Endodermal cell (in vitro differentiated cells): ENCODE data around the gene COL27A1. TPM values are rescaled to one million over a fixed set of nuclear protein-coding genes. Genes with fewer than 3 reads are reported as not detected.

ENCODE experiments used
- DNase-seq: peaks from one replicate; pipeline ENCODE4 v3.0.0-alpha.2; 2017
- H3K27ac ChIP-seq: 2 replicates; pipeline ENCODE4 v1.5.1; 2013; ENCODE audit warnings: mild to moderate bottlenecking, low read depth, low read length, moderate library complexity
- H3K27me3 ChIP-seq: 2 replicates; pipeline ENCODE4 v1.6.1; 2013; ENCODE audit warnings: mild to moderate bottlenecking, low read length, moderate library complexity; ENCODE audit not compliant: insufficient read depth, control insufficient read depth, poor library complexity, severe bottlenecking
- H3K36me3 ChIP-seq: 2 replicates; pipeline ENCODE4 v1.7.0; 2013; ENCODE audit warnings: mild to moderate bottlenecking, low read length, moderate library complexity; ENCODE audit not compliant: control insufficient read depth, insufficient read depth
- H3K4me1 ChIP-seq: one replicate; pipeline ENCODE4 v1.7.0; 2013; ENCODE audit warnings: low read length; ENCODE audit not compliant: control insufficient read depth, insufficient read depth
- H3K4me3 ChIP-seq: 2 replicates; pipeline ENCODE4 v1.5.1; 2013; ENCODE audit warnings: mild to moderate bottlenecking, low read length, moderate library complexity
- H3K9ac ChIP-seq: 2 replicates; pipeline ENCODE4 v1.6.1; 2013; ENCODE audit warnings: mild to moderate bottlenecking, low read length, moderate library complexity; ENCODE audit not compliant: poor library complexity, severe bottlenecking; ENCODE audit errors: extremely low read depth
- H3K9me3 ChIP-seq: 2 replicates; pipeline ENCODE4 v1.6.1; 2013; ENCODE audit warnings: mild to moderate bottlenecking, low read length, moderate library complexity; ENCODE audit not compliant: control insufficient read depth
- H3K27ac Mint-ChIP-seq: 2 replicates; pipeline ENCODE4 v1.8.0; 2020; ENCODE audit warnings: mixed read lengths
- H3K27me3 Mint-ChIP-seq: 2 replicates; pipeline ENCODE4 v1.8.0; 2021; ENCODE audit warnings: mild to moderate bottlenecking, mixed read lengths; ENCODE audit not compliant: insufficient read depth
- H3K36me3 Mint-ChIP-seq: 2 replicates; pipeline ENCODE4 v1.8.0; 2020; ENCODE audit warnings: low read depth, mixed read lengths
- H3K4me1 Mint-ChIP-seq: 2 replicates; pipeline ENCODE4 v1.8.0; 2020; ENCODE audit warnings: mixed read lengths
- H3K4me3 Mint-ChIP-seq: 2 replicates; pipeline ENCODE4 v1.8.0; 2020; ENCODE audit warnings: mild to moderate bottlenecking, moderate library complexity, mixed read lengths
- H3K9me3 Mint-ChIP-seq: 2 replicates; pipeline ENCODE4 v1.8.0; 2020; ENCODE audit warnings: mild to moderate bottlenecking, mixed read lengths
- CTCF ChIP-seq: fragments of 200-600 bp; sonication (generic); conservative IDR thresholded peaks from 2 replicates; pipeline ENCODE4 v1.5.0; 2021; ENCODE audit warnings: antibody characterized with exemption, mild to moderate bottlenecking
- WGBS, 2 experiments: methylation state at CpG; one replicate each; pipeline versions ENCODE4 v1.1.5 to v1.1.7; 2013; ENCODE audit warnings: missing lambda C conversion rate in 2 of 2, mixed read lengths in 1 of 2; ENCODE audit not compliant: insufficient coverage in 1 of 2, insufficient read length in 1 of 2; 5-methylcytosine and 5-hydroxymethylcytosine counted together
- total RNA-seq, 2 donors: library from RNA; stranded (reverse); fragmentation: NEBNext Ultra II Directional in 1 of 2; extraction: Animal tissue kit (Norgen Biotek cat#: 25700) in 1 of 2; gene quantifications; 2 replicates in 1 of 2; 3 replicates in 1 of 2; pipeline ENCODE4 v1.2.1, GENCODE V29; 2021

COL27A1 gene
- total RNA-seq, 2 donors from 2014 or later, result 43.8 to 69.5 TPM

- H3K4me1 ChIP-seq, result no peaks in the 10 kb centered on the region
- H3K27ac ChIP-seq, result no peak overlapping the region
- H3K9me3 ChIP-seq, result no peaks in the 10 kb centered on the region
- no peak for TF ChIP-seq CTCF
- no peak overlapping the region for H3K4me3 ChIP-seq
- H3K9ac ChIP-seq, result no peak overlapping the region
- Mint-ChIP-seq H3K4me3 (no peak overlapping the region), H3K36me3 (peaks cover 17% of the 10 kb centered on the region), H3K4me1 (no peaks in the 10 kb centered on the region), H3K27ac (no peak overlapping the region), H3K27me3 (no peaks in the 10 kb centered on the region), H3K9me3 (no peaks in the 10 kb centered on the region)
- peaks cover 56% of the 10 kb centered on the region for H3K36me3 ChIP-seq
- DNase-seq, result peak; percentile 35
- 91 to 100% methylated on average over 6 to 14 of the region's 14 CpGs for WGBS, 2 experiments
- no peaks in the 10 kb centered on the region for H3K27me3 ChIP-seq
Observed at GRCh38 chr9:114283551-114284111, 128.3 kb downstream of the COL27A1 start.

- Histone ChIP-seq H3K4me3 (no peak overlapping the region), H3K9ac (no peak overlapping the region), H3K36me3 (peaks cover 48% of the 10 kb centered on the region), H3K27me3 (no peaks in the 10 kb centered on the region), H3K27ac (no peak overlapping the region), H3K4me1 (no peaks in the 10 kb centered on the region), H3K9me3 (no peaks in the 10 kb centered on the region)
- Mint-ChIP-seq H3K27ac (no peak overlapping the region), H3K4me1 (no peaks in the 10 kb centered on the region), H3K27me3 (no peaks in the 10 kb centered on the region), H3K36me3 (peaks cover 11% of the 10 kb centered on the region), H3K4me3 (no peak overlapping the region), H3K9me3 (no peaks in the 10 kb centered on the region)
- WGBS, 2 experiments, result 85 to 90% methylated on average over 8 to 11 of the region's 11 CpGs
- TF ChIP-seq CTCF, result no peak
- peak; percentile 40 for DNase-seq
Observed at GRCh38 chr9:114284316-114285060, 129.2 kb downstream of the COL27A1 start.

GRCh38 chr9:114285166-114285867 lies 130.0 kb downstream of the COL27A1 start:
- WGBS, 2 experiments, result 66 to 83% methylated on average over 18 to 20 of the region's 20 CpGs
- no peak overlapping the region for H3K27ac Mint-ChIP-seq
- no peak overlapping the region for H3K27ac ChIP-seq

More at GRCh38 chr9:114285166-114285867, 130.0 kb downstream of the COL27A1 start:
- Histone ChIP-seq H3K36me3 (peaks cover 48% of the 10 kb centered on the region), H3K27me3 (no peaks in the 10 kb centered on the region), H3K4me1 (no peaks in the 10 kb centered on the region), H3K9me3 (no peaks in the 10 kb centered on the region), H3K9ac (no peak overlapping the region), H3K4me3 (no peak overlapping the region)
- TF ChIP-seq CTCF, result no peak
- H3K27me3 Mint-ChIP-seq, result no peaks in the 10 kb centered on the region
- H3K4me1 Mint-ChIP-seq, result no peaks in the 10 kb centered on the region
- no peak overlapping the region for H3K4me3 Mint-ChIP-seq
- H3K36me3 Mint-ChIP-seq, result peaks cover 11% of the 10 kb centered on the region
- peak; percentile 52 for DNase-seq
- H3K9me3 Mint-ChIP-seq, result no peaks in the 10 kb centered on the region
